Activated CD8-positive, alpha-beta T cell treated with anti-CD3 and anti-CD28 coated beads, Interleukin-2, amount 10 ng/mL, durations not matched to agents 7 days and 5 days (primary cell): ENCODE data around the gene TP53RK. TPM values are rescaled to one million over a fixed set of nuclear protein-coding genes. Genes with fewer than 3 reads are reported as not detected.

Experiments used
- ATAC-seq: fragments of 150-1000 bp; cut with Tn5 transposase; one replicate; pipeline ENCODE4 v1.10.0; 2021; ENCODE audit warnings: moderate library complexity
- CTCF ChIA-PET: fragments of 350-600 bp; sonication (Branson Sonifier 250); formaldehyde crosslinking; loops from one replicate; lab custom pipeline; 2021; ENCODE audit warnings: antibody characterized with exemption; lab: Charles Lee
- POLR2A ChIA-PET: fragments of 350-600 bp; sonication (Branson Sonifier 250); formaldehyde crosslinking; loops from one replicate; lab custom pipeline; 2021; ENCODE audit warnings: antibody characterized with exemption; lab: Charles Lee
- DNase-seq: peaks from one replicate; pipeline ENCODE4 v3.0.0-alpha.2; 2020
- H3K27ac Mint-ChIP-seq: one replicate; pipeline ENCODE4 v1.8.0; 2021; ENCODE audit warnings: mild to moderate bottlenecking, mixed read lengths
- H3K27me3 Mint-ChIP-seq: one replicate; pipeline ENCODE4 v1.8.0; 2021; ENCODE audit warnings: low read depth, mixed read lengths
- H3K36me3 Mint-ChIP-seq: one replicate; pipeline ENCODE4 v1.8.0; 2021; ENCODE audit warnings: low read depth, mixed read lengths
- H3K4me1 Mint-ChIP-seq: one replicate; pipeline ENCODE4 v1.8.0; 2021; ENCODE audit warnings: low read depth, mixed read lengths
- H3K4me3 Mint-ChIP-seq: one replicate; pipeline ENCODE4 v1.8.0; 2021; ENCODE audit warnings: mild to moderate bottlenecking, mixed read lengths
- H3K9me3 Mint-ChIP-seq: one replicate; pipeline ENCODE4 v1.8.0; 2022; ENCODE audit warnings: mixed read lengths; ENCODE audit not compliant: insufficient read depth
- total RNA-seq, 2 experiments: library from RNA; stranded (reverse); gene quantifications; one replicate each; pipeline ENCODE4 v1.2.3, GENCODE V29; 2021

TP53RK gene
- total RNA-seq, 2 experiments from 2014 or later: 15.8 to 15.9 TPM

- Mint-ChIP-seq H3K36me3 (no peaks in the 10 kb centered on the region), H3K4me3 (no peak overlapping the region), H3K27me3 (peaks cover 21% of the 10 kb centered on the region), H3K27ac (no peak overlapping the region), H3K4me1 (no peaks in the 10 kb centered on the region), H3K9me3 (no peaks in the 10 kb centered on the region)
- POLR2A ChIA-PET: interaction anchor here (0.6 kb wide), 1 partner anchor 31 kb away, joined by 3 read pairs; no protein-coding TSS in a partner anchor
- CTCF ChIA-PET: interaction anchor here (1.1 kb wide), 1 partner anchor 40 kb away, joined by 3 read pairs; no protein-coding TSS in a partner anchor
- DNase-seq: no peak
- no peak for ATAC-seq
Observed at GRCh38 chr20:46640536-46641311, 48.5 kb downstream of the TP53RK start.

GRCh38 chr20:46640044-46640443 lies 49.2 kb downstream of the TP53RK start:
- Mint-ChIP-seq H3K27me3 (peaks cover 17% of the 10 kb centered on the region), H3K27ac (no peak overlapping the region), H3K4me3 (no peak overlapping the region), H3K36me3 (no peaks in the 10 kb centered on the region), H3K4me1 (no peaks in the 10 kb centered on the region), H3K9me3 (no peaks in the 10 kb centered on the region)
- no peak for ATAC-seq
- ChIA-PET POLR2A (no interaction called here), CTCF (interaction anchor here (1.1 kb wide), 1 partner anchor 41 kb away, joined by 3 read pairs; no protein-coding TSS in a partner anchor)
- DNase-seq: no peak

GRCh38 chr20:46639587-46639986 lies 49.7 kb downstream of the TP53RK start:
- Mint-ChIP-seq H3K27ac (no peak overlapping the region), H3K36me3 (no peaks in the 10 kb centered on the region), H3K4me1 (no peaks in the 10 kb centered on the region), H3K27me3 (peaks cover 14% of the 10 kb centered on the region), H3K9me3 (no peaks in the 10 kb centered on the region), H3K4me3 (no peak overlapping the region)
- no peak for DNase-seq
- ChIA-PET CTCF (no interaction called here), POLR2A (no interaction called here)
- no peak for ATAC-seq

GRCh38 chr20:46638898-46639274 lies 50.4 kb downstream of the TP53RK start:
- ChIA-PET CTCF (no interaction called here), POLR2A (no interaction called here)
- H3K36me3 Mint-ChIP-seq: no peaks in the 10 kb centered on the region

GRCh38 chr20:46638134-46638897 lies 50.9 kb downstream of the TP53RK start:
- no peak for DNase-seq
- POLR2A ChIA-PET: no interaction called here
- H3K4me3 Mint-ChIP-seq: no peak overlapping the region

More at GRCh38 chr20:46638898-46639274, 50.4 kb downstream of the TP53RK start:
- no peak overlapping the region for H3K4me3 Mint-ChIP-seq
- no peak for ATAC-seq
- H3K27ac Mint-ChIP-seq: no peak overlapping the region
- H3K9me3 Mint-ChIP-seq: no peaks in the 10 kb centered on the region
- peaks cover 13% of the 10 kb centered on the region for H3K27me3 Mint-ChIP-seq
- H3K4me1 Mint-ChIP-seq: no peaks in the 10 kb centered on the region
- no peak for DNase-seq

GRCh38 chr20:46637427-46638133 lies 51.7 kb downstream of the TP53RK start:
- H3K9me3 Mint-ChIP-seq: no peaks in the 10 kb centered on the region
- CTCF ChIA-PET: no interaction called here
- H3K36me3 Mint-ChIP-seq: no peaks in the 10 kb centered on the region
- ATAC-seq (no peak), DNase-seq (no peak)
- H3K4me1 Mint-ChIP-seq: no peaks in the 10 kb centered on the region
- H3K27ac Mint-ChIP-seq: no peak overlapping the region
- H3K4me3 Mint-ChIP-seq: no peak overlapping the region
- POLR2A ChIA-PET: no interaction called here
- peaks cover 16% of the 10 kb centered on the region for H3K27me3 Mint-ChIP-seq

More at GRCh38 chr20:46638134-46638897, 50.9 kb downstream of the TP53RK start:
- CTCF ChIA-PET: no interaction called here
- Mint-ChIP-seq H3K4me1 (no peaks in the 10 kb centered on the region), H3K27me3 (peaks cover 15% of the 10 kb centered on the region), H3K36me3 (no peaks in the 10 kb centered on the region), H3K27ac (no peak overlapping the region), H3K9me3 (no peaks in the 10 kb centered on the region)
- no peak for ATAC-seq

GRCh38 chr20:46637020-46637419 lies 52.2 kb downstream of the TP53RK start:
- Mint-ChIP-seq H3K27me3 (peaks cover 16% of the 10 kb centered on the region), H3K36me3 (no peaks in the 10 kb centered on the region), H3K4me3 (no peak overlapping the region), H3K27ac (no peak overlapping the region), H3K4me1 (no peaks in the 10 kb centered on the region), H3K9me3 (no peaks in the 10 kb centered on the region)
- ChIA-PET POLR2A (no interaction called here), CTCF (no interaction called here)
- no peak for ATAC-seq
- no peak for DNase-seq

GRCh38 chr20:46636514-46636913 lies 52.7 kb downstream of the TP53RK start:
- Mint-ChIP-seq H3K27me3 (peaks cover 14% of the 10 kb centered on the region), H3K9me3 (no peaks in the 10 kb centered on the region), H3K27ac (no peak overlapping the region), H3K36me3 (no peaks in the 10 kb centered on the region), H3K4me1 (peaks cover 4% of the 10 kb centered on the region), H3K4me3 (no peak overlapping the region)
- ChIA-PET POLR2A (no interaction called here), CTCF (no interaction called here)
- ATAC-seq: no peak
- no peak for DNase-seq

GRCh38 chr20:46635514-46636136 lies 53.6 kb downstream of the TP53RK start:
- ChIA-PET CTCF (no interaction called here), POLR2A (no interaction called here)
- H3K4me3 Mint-ChIP-seq: no peak overlapping the region
- H3K27ac Mint-ChIP-seq: no peak overlapping the region
- H3K36me3 Mint-ChIP-seq: no peaks in the 10 kb centered on the region
- H3K27me3 Mint-ChIP-seq: peaks cover 14% of the 10 kb centered on the region
- ATAC-seq: no peak
- no peaks in the 10 kb centered on the region for H3K9me3 Mint-ChIP-seq
- no peak for DNase-seq
- peaks cover 11% of the 10 kb centered on the region for H3K4me1 Mint-ChIP-seq

- DNase-seq (no peak), ATAC-seq (no peak)
- ChIA-PET CTCF (no interaction called here), POLR2A (no interaction called here)
- Mint-ChIP-seq H3K9me3 (peaks cover 4% of the 10 kb centered on the region), H3K27ac (no peak overlapping the region), H3K27me3 (peaks cover 23% of the 10 kb centered on the region), H3K4me1 (peaks cover 17% of the 10 kb centered on the region), H3K36me3 (no peaks in the 10 kb centered on the region), H3K4me3 (no peak overlapping the region)
Observed at GRCh38 chr20:46634528-46634927, 54.7 kb downstream of the TP53RK start.
